H1 (cell line): ENCODE measurements around the gene DAAM1. TPM values are rescaled to one million over a fixed set of nuclear protein-coding genes. Genes with fewer than 3 reads are reported as not detected.

Experiments
- CTCF ChIP-seq, 3 experiments: IDR thresholded peaks; 1 replicate in 2 of 3; 2 replicates in 1 of 3; pipeline versions ENCODE4 v1.5.1 to v1.6.1; 2011; ENCODE audit warnings: low read length in 3 of 3, mild to moderate bottlenecking in 3 of 3, inconsistent platforms in 2 of 3, low read depth in 1 of 3, moderate library complexity in 1 of 3; ENCODE audit not compliant: insufficient read depth in 1 of 3; ENCODE audit errors: control extremely low read depth in 1 of 3
- polyA plus RNA-seq, 7 experiments: library from polyadenylated mRNA; depleted of rRNA in 3 of 7; stranded (reverse) in 5 of 7; unstranded in 2 of 7; fragments of >200 nt in 5 of 7; fragments of 200-250 nt in 2 of 7; gene quantifications; 1 replicate in 5 of 7; 2 replicates in 1 of 7; 4 replicates in 1 of 7; pipeline versions ENCODE4 v1.2.1 to v1.2.3, GENCODE V29; 2011 to 2013; ENCODE audit warnings: missing spikeins in 2 of 7, mixed read lengths in 2 of 7
- total RNA-seq: library from RNA; stranded (reverse); fragmentation: NEBNext Ultra II Directional; extraction: Animal tissue kit (Norgen Biotek cat#: 25700); gene quantifications from 2 replicates; pipeline ENCODE4 v1.2.1, GENCODE V29; 2021

Gene DAAM1
- total and polyA plus RNA-seq, 2 of the 8 experiments (the other 6 are each of a cell fraction or from before 2014, with no cell fraction given) = 5.0 to 44.9 TPM

- no peak for TF ChIP-seq CTCF (IDR thresholded peaks at IDR 0.05; ENCODE audit: control extremely low read depth in 1 of 3, insufficient read depth in 1 of 3, low read depth in 1 of 3, low read length in 3 of 3)
- TF ChIP-seq, all 59 proteins: peak for 0
Observed at GRCh38 chr14:59415836-59416602, 227.6 kb downstream of the DAAM1 start (continued).
